ENCODE measurements around the gene DUSP22.

- TF ChIP-seq EZH2 (IDR thresholded peaks at IDR 0.05; ENCODE audit: low read depth, unreplicated experiment) (no peak), POLR2AphosphoS5 (IDR thresholded peaks at IDR 0.05; ENCODE audit: low read depth) (no peak)
- TF ChIP-seq, protein P1, sequence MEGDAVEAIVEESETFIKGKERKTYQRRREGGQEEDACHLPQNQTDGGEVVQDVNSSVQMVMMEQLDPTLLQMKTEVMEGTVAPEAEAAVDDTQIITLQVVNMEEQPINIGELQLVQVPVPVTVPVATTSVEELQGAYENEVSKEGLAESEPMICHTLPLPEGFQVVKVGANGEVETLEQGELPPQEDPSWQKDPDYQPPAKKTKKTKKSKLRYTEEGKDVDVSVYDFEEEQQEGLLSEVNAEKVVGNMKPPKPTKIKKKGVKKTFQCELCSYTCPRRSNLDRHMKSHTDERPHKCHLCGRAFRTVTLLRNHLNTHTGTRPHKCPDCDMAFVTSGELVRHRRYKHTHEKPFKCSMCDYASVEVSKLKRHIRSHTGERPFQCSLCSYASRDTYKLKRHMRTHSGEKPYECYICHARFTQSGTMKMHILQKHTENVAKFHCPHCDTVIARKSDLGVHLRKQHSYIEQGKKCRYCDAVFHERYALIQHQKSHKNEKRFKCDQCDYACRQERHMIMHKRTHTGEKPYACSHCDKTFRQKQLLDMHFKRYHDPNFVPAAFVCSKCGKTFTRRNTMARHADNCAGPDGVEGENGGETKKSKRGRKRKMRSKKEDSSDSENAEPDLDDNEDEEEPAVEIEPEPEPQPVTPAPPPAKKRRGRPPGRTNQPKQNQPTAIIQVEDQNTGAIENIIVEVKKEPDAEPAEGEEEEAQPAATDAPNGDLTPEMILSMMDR (conservative IDR thresholded peaks at IDR 0.05; ENCODE audit: low read depth in 2 of 2): no peak
Observed at GRCh38 chr6:318243-318890, 26.1 kb downstream of the DUSP22 start.
